Epithelial cell of proximal tubule (primary cell): Measurements from ENCODE around the gene WNT3. TPM values are rescaled to one million over a fixed set of nuclear protein-coding genes. Genes with fewer than 3 reads are reported as not detected.

Experiments used
- DNase-seq: peaks from one replicate; pipeline ENCODE4 v3.0.0-alpha.2; 2011; ENCODE audit warnings: low read depth
- H3K4me3 ChIP-seq: 2 replicates; pipeline ENCODE4 v1.5.1; 2011; ENCODE audit warnings: low read depth, mild to moderate bottlenecking, low read length
- total RNA-seq: library from RNA; depleted of rRNA; stranded (reverse); fragments of >200 nt; gene quantifications from 2 replicates; pipeline ENCODE4 v1.2.3, GENCODE V29; 2015
- TF ChIP-seq, protein P1 (sequence below): conservative IDR thresholded peaks from 2 replicates; pipeline ENCODE4 v1.5.1; 2012; ENCODE audit warnings: low read depth, mild to moderate bottlenecking, low read length

The WNT3 gene
- total RNA-seq, 1 donor from 2014 or later, result 1.6 TPM

DNA sequence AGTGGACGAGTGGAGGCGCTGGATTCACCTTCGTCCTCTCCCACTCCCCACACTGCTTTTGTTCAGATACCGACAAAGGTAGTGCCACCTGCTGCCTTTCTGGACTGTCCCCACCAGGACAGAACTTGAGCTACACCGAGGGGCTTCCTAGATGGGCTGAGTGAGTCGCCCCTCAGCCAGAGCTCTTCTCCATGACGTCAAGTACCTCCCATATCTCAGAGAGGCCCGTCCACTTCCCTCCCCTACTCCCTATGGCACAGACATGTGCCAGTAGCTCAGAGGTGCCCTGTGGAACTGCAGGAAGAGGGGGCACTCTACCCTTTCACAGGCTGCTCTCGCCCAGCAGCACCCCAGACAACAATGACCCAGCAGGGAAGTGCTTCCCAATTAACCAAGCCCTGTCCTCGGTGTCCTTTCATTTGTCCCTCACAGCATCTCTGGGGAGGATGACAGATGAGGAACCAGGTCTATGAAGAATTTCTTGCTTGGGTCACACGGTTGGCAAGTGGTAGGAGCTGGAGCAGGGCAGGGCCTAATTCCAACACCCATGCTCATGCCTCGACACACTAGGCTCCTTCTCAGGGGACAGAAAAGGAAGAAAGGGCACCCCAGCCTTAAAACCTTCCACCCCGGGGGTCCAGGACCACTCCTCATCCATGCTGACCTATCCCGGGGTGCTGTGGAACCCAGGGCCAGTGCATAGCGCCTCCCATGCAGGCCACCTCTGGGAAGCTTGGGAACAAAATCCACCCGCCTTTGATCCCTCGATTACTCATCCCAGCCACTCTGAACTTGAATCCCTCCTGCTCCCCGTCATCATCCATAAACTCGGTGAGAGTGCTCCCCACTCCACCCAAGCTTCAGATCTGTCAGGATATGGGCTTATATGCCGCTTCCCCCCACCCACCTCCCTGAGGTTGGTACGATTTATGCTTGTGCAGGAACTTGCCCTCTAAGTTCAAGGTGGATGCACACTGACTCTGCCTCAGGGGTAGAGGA lies 51.7 kb downstream of the WNT3 start:
- no peak for DNase-seq
- TF ChIP-seq, protein P1, sequence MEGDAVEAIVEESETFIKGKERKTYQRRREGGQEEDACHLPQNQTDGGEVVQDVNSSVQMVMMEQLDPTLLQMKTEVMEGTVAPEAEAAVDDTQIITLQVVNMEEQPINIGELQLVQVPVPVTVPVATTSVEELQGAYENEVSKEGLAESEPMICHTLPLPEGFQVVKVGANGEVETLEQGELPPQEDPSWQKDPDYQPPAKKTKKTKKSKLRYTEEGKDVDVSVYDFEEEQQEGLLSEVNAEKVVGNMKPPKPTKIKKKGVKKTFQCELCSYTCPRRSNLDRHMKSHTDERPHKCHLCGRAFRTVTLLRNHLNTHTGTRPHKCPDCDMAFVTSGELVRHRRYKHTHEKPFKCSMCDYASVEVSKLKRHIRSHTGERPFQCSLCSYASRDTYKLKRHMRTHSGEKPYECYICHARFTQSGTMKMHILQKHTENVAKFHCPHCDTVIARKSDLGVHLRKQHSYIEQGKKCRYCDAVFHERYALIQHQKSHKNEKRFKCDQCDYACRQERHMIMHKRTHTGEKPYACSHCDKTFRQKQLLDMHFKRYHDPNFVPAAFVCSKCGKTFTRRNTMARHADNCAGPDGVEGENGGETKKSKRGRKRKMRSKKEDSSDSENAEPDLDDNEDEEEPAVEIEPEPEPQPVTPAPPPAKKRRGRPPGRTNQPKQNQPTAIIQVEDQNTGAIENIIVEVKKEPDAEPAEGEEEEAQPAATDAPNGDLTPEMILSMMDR, result no peak
- H3K4me3 ChIP-seq, result no peak overlapping the region

DNA sequence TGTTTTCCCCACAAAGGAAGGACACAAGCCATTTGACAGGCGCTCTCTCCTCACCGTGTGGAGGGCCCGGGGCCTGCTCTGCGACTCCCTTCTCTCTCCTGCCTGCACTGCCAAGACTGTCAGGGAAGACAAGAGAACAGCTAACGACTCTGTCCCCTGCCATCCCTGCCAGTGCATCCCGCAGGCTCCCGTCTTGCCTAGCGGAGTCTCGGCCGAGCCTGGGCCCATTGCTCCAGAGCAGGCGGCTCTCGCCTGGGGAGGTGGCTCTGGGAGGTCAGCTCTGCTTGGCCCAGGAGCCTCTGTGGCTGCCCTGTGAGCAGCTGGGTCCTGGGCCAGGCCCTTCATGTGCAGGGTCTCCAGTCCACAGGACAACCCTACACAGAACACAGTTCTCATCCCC lies 53.0 kb downstream of the WNT3 start:
- no peak overlapping the region for H3K4me3 ChIP-seq
- TF ChIP-seq, protein P1, result no peak
- no peak for DNase-seq

DNA sequence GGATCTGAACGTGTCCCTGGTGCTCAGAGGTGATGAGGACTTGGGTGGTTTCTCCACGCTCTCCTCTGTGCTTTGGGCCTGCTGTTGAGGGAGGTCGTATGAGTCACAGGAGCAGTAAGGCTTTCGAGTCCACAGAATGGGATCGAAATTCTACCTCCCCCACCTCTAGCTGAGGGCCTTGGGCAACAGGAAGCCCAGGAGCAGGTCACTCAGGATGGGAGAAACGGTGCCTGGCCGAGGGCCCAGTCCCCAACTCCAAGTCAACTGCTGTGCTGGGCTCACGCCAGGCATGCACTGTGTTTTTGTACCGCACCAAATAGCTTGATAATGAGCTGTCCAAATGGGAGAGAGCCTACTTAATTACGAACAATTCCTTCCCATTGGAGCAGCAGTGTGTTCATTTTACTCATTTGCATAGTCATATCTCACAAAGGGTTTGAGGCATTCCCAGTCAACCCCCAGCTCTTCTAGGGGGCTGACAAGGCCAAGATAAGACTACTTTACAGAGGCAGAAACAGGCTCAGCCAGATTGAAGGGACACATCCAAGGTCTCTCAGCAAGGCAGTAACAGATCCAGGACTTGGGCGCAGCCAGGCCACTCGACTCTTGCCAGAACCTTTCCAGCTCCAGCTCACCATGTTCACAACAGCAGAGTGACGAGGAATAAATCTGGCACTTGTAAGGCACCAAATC lies 53.6 kb downstream of the WNT3 start:
- TF ChIP-seq, protein P1, result no peak
- peak; percentile 20 for DNase-seq
- H3K4me3 ChIP-seq, result no peak overlapping the region

DNA sequence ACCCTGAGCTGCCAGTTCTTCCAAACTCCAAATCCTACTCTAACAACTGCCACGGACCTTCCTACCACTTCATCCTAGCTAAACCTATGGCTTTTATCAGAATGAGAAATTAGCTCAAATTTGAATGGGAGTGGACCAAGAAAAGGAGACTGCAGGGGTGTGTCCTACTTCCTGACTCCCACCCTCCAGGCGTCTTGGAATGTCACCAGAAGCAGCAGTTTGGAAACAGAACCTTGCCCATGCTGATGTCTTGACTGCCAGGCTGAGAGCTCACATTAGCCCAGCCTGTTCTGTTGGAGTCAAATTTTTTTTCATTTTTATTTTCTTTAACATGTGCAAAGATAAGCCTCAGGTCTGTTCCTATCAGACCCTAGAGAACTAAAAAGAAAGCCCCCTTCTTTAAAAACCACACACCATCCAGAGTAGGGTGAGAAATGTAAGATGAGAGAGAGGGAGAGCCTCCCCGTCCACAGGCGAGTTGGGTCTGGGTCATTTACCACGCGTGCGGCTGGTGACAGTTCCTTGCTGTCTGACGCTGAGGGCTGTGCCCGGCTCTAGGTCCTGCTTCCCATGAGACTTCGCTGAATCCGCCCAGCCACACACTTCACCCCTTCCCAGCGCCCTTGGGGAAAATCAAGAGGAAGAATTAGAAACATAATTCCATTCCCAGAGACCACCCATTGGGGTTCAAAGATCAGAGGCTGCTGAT lies 54.3 kb downstream of the WNT3 start:
- DNase-seq, result no peak
- TF ChIP-seq, protein P1, result no peak
- H3K4me3 ChIP-seq, result no peak overlapping the region

DNA sequence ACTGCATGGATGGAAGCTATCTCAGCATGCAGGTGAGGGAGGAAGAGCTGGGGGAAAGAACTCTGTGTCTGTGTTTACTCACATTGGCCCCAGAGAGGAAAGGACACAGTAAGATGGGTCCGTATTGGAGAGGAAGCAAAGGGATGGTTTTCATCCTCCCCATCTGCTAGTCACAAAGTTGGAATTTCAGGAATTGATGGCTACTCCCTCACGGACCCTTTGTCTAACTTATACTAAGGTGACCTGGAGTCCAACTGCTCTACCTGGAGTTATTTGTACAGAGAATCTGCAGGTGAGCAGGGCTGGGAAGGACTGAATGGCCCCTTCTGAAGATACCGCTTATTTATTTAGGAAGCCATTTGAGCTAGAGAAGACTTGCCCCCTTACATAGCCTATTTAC lies 55.1 kb downstream of the WNT3 start:
- no peak overlapping the region for H3K4me3 ChIP-seq
- TF ChIP-seq, protein P1, result no peak
- DNase-seq, result no peak

DNA sequence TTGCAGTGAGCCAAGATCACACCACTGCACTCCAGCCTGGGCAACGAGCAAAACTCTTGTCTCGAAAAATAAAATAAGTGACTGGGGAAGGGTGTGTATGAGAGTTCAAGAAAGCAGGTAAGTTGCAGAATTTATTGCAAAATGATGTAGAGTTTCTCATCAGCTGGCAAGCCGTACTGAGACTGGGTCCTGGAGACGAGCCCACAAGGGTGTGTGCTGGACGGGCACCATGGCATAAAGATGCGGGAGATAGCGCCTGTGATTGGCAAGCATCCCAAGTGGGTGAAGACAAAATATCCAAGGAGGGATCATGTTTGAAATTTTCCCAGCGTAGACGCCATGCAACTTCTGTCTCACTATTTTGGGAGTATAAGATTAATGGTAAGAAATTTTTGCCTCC lies 59.4 kb downstream of the WNT3 start:
- DNase-seq, result no peak
- H3K4me3 ChIP-seq, result no peak overlapping the region
- TF ChIP-seq, protein P1, result no peak
